Ectodermal cell (in vitro differentiated cells): Measurements from ENCODE around the gene BCCIP.

Experiments
- H3K27ac ChIP-seq: 2 replicates; pipeline ENCODE4 v1.7.0; 2013; ENCODE audit warnings: mild to moderate bottlenecking, low read depth, low read length; ENCODE audit not compliant: insufficient read depth, poor library complexity, severe bottlenecking
- H3K27me3 ChIP-seq: 2 replicates; pipeline ENCODE4 v1.7.0; 2013; ENCODE audit warnings: mild to moderate bottlenecking, low read length; ENCODE audit not compliant: insufficient read depth, control insufficient read depth, poor library complexity, severe bottlenecking
- H3K36me3 ChIP-seq: one replicate; pipeline ENCODE4 v1.7.0; 2013; ENCODE audit warnings: low read length; ENCODE audit not compliant: control insufficient read depth, insufficient read depth
- H3K4me1 ChIP-seq: one replicate; pipeline ENCODE4 v1.7.0; 2013; ENCODE audit warnings: low read length; ENCODE audit not compliant: control insufficient read depth, insufficient read depth
- H3K4me3 ChIP-seq: 2 replicates; pipeline ENCODE4 v1.7.0; 2013; ENCODE audit warnings: low read depth, low read length, control low read depth; ENCODE audit not compliant: insufficient read depth
- H3K9me3 ChIP-seq: 2 replicates; pipeline ENCODE4 v1.7.0; 2013; ENCODE audit warnings: mild to moderate bottlenecking, low read length, moderate library complexity; ENCODE audit not compliant: control insufficient read depth
- WGBS, 2 experiments: methylation state at CpG; one replicate each; pipeline ENCODE4 v1.1.7; 2013; ENCODE audit warnings: missing lambda C conversion rate in 2 of 2; 5-methylcytosine and 5-hydroxymethylcytosine counted together

BCCIP gene

DNA sequence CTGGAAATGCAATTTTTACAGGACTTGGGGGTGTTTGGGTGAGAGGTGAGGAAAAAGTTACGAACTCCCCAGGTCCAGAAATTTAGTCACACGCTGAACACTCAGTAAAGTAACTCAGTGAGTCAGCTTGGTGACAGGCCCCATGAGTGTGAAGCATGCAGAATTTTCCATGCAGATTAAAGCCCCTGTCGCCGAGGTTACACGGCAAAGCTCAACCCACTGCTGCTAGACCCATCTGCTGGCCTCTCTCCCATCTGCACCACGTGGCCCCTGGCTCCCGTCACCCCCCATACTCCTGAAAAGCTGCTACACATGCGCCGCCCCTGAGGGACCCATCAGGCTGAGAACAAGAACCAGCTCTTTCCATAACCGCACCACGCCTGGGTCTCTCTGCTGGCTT, 40.7 kb upstream of the BCCIP start:
- Histone ChIP-seq H3K27me3 (no peaks in the 10 kb centered on the region), H3K27ac (no peak overlapping the region), H3K4me3 (no peak overlapping the region), H3K4me1 (no peaks in the 10 kb centered on the region), H3K36me3 (no peaks in the 10 kb centered on the region), H3K9me3 (no peaks in the 10 kb centered on the region)
- 89 to 90% methylated on average over 11 of the region's 11 CpGs for WGBS, 2 experiments

DNA sequence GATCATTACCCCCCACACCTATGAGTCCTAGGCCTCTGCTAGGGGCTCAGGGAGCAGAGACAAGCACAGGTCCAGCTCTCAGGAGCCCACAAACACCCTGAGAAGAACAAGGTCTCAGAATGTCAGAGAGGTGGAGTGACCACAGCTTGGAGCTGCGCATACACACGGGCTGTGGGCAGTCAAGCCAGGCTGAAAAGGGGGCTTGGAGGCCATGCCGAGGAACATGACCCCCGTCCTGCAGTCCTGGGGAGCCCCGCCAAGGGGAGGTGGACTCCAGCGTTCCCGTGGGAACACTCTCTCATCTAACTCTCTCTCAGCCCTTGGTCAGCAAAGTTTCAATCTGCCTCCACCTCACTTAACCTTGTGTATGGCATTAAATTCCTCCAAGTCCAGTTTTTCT, 39.9 kb upstream of the BCCIP start:
- H3K27me3 ChIP-seq = no peaks in the 10 kb centered on the region
- H3K4me3 ChIP-seq = no peak overlapping the region
- no peak overlapping the region for H3K27ac ChIP-seq
- no peaks in the 10 kb centered on the region for H3K4me1 ChIP-seq
- H3K9me3 ChIP-seq = no peaks in the 10 kb centered on the region
- no peaks in the 10 kb centered on the region for H3K36me3 ChIP-seq
- 93 to 96% methylated on average over 7 of the region's 7 CpGs for WGBS, 2 experiments

DNA sequence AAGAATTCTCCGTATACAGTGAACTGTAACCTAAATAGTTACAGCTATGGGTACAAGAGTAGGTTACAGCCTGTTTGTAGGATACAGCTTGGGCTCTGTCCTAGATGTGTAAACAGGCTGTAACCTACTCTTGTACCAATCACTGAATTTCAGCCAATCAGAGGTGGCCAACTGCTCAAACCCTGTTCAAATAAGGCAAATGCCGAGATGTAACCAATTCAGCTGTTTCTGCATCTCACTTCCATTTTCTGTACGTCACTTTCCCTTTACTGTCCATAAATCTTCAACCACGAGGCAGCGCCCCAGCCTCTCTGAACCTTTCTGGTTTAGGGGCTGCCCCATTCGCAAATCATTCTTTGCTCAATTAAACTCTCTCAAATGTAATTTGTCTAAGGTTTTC, 39.4 kb upstream of the BCCIP start:
- H3K4me3 ChIP-seq = no peak overlapping the region
- no peaks in the 10 kb centered on the region for H3K36me3 ChIP-seq
- H3K4me1 ChIP-seq = no peaks in the 10 kb centered on the region
- no peaks in the 10 kb centered on the region for H3K9me3 ChIP-seq
- no peaks in the 10 kb centered on the region for H3K27me3 ChIP-seq
- 96 to 98% methylated on average over 5 to 6 of the region's 6 CpGs for WGBS, 2 experiments
- H3K27ac ChIP-seq = no peak overlapping the region

DNA sequence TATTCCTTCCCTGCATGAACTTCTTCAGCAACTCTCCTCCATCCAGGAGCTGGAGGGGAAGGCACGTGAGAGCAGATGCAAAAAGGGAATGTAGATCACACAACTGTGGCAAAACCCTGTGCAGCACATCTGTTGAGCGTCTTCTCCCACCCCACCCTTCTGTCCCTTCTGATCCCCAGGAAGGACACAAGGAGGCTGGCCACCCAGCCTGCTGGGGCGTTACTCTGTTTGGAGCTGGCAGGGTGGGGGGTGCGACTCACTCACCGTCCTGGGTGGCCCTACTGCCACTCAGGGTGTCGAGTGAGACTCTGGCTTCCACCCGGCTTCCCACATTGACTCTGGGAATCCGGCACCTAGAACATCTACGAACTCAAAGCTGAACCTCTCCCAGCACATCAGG, 37.6 kb upstream of the BCCIP start:
- 72% methylated on average over 8 to 9 of the region's 9 CpGs for WGBS, 2 experiments
- H3K36me3 ChIP-seq = no peaks in the 10 kb centered on the region
- no peaks in the 10 kb centered on the region for H3K4me1 ChIP-seq
- no peak overlapping the region for H3K27ac ChIP-seq
- H3K4me3 ChIP-seq = no peak overlapping the region
- no peaks in the 10 kb centered on the region for H3K9me3 ChIP-seq
- no peaks in the 10 kb centered on the region for H3K27me3 ChIP-seq

DNA sequence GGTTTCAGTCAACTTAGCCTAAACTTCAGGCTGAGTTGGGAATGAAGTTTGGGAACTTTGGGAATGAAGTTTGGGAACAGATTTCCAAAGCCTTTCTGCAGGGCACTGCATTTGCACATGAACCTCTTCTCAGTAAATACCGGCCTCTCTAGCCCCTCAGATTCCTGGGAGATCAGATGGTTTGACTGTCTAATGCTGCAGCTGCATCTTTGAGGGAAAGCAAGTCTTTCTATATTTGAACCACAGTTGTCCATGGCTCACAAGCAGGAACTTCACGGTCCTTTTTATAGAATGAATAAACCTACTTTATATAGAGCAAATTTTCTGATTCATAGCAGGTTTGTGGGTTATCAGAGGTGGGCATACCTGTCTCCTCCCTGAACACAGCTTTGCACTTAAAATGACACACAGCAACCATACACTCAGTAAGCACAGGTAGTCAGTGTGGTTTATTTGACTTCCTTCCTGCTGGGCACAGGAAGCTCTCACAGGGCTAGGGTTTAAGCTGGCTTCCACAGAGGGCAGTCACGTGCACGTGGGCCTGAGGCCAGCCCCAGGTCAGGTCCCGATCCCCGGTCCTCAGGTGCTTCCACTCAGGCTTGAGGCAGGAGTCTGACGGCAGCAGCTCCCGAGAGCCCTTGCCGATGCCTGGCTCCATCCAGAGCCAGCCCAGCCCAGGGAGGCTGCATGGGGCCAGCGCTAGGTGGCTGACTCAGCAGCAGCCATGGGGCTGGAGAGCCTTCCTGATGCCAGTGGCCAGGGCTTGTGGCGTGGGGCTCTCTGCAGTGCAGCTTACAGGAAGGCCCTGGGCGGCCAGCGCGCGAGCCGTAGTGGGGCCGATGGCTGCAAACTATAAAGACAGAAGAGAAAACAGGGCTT, 35.0 kb upstream of the BCCIP start:
- H3K4me3 ChIP-seq = no peak overlapping the region
- H3K36me3 ChIP-seq = peaks cover 7% of the 10 kb centered on the region
- no peaks in the 10 kb centered on the region for H3K27me3 ChIP-seq
- no peaks in the 10 kb centered on the region for H3K9me3 ChIP-seq
- no peak overlapping the region for H3K27ac ChIP-seq
- no peaks in the 10 kb centered on the region for H3K4me1 ChIP-seq
- 90 to 91% methylated on average over 16 of the region's 17 CpGs for WGBS, 2 experiments

DNA sequence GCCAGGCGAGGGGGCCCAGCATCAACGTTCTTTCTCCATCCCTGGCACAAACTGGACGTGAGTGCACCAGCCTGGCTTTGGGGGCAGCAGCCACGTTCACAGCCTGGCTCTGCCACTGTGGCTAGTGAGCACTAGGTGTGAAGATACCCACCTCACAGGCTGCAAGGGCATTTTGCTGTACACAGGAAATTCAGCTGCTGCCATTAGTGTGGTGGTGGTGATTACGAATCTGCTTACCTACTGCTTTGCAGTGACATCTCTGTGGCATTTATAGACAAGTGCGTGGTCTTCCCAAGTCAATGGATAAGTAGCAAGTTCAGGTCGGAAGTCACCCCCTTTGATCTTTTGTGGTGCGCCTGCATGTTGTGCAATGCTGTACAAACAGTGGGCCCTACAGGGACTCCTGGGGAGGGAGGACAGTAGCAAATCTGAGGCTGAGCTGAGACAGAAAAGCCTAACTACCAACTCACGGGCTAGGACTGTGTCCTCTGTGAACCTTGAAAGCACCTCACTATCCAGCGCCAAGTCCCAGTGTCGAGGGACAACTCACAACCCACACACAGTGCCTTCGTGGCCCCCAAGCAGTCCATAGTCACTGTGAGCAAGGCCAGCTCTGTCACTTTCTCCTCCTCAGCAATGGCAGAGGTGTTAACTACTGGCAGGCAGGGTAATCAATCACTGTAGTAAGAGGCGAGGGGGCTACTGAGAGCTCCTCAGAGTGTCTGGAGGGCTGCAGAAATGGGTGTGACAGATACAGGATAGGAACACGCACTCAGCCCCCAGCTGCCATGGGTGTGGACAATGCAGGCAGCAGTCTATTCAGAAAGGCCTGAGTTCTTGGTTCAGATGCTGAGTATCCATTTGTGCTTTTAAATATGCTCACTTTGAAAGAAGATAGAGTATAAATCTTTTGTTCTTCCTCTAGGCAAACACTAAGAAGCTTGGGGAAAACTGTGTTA, 30.7 kb upstream of the BCCIP start:
- H3K4me1 ChIP-seq = no peaks in the 10 kb centered on the region
- H3K36me3 ChIP-seq = peaks cover 7% of the 10 kb centered on the region
- H3K4me3 ChIP-seq = no peak overlapping the region
- no peak overlapping the region for H3K27ac ChIP-seq
- WGBS, 2 experiments = 94% methylated on average over 14 of the region's 14 CpGs
- H3K27me3 ChIP-seq = no peaks in the 10 kb centered on the region
- H3K9me3 ChIP-seq = no peaks in the 10 kb centered on the region

DNA sequence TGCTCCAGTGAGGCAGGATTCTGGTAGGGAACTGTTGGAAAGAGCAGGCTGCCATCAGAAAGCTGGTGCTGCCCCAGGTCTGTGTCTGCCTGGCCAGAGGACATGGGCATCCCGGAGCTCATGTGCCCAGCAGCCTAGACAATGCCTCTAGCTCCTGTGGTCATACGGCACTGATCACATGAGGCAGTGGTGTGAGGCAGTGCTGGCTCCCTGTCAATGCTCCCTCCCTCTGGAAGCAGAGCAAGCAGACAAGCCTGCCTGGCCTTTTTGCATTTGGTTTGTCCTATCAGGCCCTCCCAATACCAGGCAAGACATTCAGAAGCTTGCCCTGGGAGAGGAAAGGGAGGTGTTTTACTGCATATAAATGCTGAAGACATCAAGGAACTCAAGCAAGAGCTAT, 28.2 kb upstream of the BCCIP start:
- no peak overlapping the region for H3K27ac ChIP-seq
- H3K4me1 ChIP-seq = no peaks in the 10 kb centered on the region
- WGBS, 2 experiments = 89 to 93% methylated on average over 2 of the region's 2 CpGs
- H3K36me3 ChIP-seq = peaks cover 7% of the 10 kb centered on the region
- H3K27me3 ChIP-seq = no peaks in the 10 kb centered on the region
- H3K9me3 ChIP-seq = no peaks in the 10 kb centered on the region
- no peak overlapping the region for H3K4me3 ChIP-seq

DNA sequence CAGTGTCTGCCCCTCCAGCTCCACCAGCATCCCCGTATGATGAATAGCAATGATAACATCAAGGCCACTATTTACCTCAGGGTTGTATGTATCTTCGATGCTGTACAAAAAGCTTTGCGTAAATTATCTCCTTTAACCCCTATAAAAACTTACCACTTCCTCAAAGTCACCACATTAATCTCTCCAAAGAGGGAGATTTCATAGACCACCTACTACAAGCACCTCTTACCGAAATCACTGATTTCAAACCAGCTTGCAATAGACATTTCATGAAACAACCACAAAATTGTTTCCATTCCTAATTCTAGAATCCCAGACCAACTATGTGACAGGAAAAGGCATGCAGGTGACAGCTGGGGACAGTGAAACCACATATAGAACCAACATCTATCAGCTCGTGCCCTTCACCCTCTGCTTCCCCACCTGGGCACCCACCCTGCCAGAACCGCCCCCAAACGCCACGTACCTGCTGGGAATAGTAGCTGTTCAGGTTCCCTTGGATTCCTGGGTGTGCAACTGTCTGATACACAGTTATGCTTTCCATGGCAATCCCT, 27.6 kb upstream of the BCCIP start:
- no peak overlapping the region for H3K4me3 ChIP-seq
- 81 to 83% methylated on average over 8 of the region's 8 CpGs for WGBS, 2 experiments
- no peaks in the 10 kb centered on the region for H3K27me3 ChIP-seq
- H3K36me3 ChIP-seq = peaks cover 7% of the 10 kb centered on the region
- H3K4me1 ChIP-seq = no peaks in the 10 kb centered on the region
- no peak overlapping the region for H3K27ac ChIP-seq
- no peaks in the 10 kb centered on the region for H3K9me3 ChIP-seq

DNA sequence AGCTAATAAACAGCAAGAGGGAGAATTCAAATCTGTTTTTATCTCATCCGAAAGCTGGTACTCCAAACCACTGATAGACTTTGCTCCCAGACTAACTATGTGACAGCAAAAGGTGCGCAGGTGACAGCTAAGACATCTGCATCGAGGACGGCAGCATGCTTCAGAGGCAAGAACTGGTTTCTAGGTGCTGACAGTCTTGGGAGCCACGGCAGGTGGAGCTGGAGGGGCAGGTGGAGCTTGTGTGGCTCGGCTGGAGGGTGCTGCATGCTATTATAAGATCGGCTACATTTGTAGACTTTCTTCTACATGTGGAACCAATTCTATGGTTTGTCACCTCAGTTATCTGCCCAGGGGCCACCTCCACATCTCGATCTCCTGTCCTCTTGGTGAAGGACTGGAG, 25.9 kb upstream of the BCCIP start:
- H3K4me3 ChIP-seq = no peak overlapping the region
- H3K27ac ChIP-seq = no peak overlapping the region
- H3K27me3 ChIP-seq = no peaks in the 10 kb centered on the region
- no peaks in the 10 kb centered on the region for H3K9me3 ChIP-seq
- no peaks in the 10 kb centered on the region for H3K4me1 ChIP-seq
- H3K36me3 ChIP-seq = peaks cover 4% of the 10 kb centered on the region
- WGBS, 2 experiments = 95% methylated on average over 8 of the region's 8 CpGs
